Measurements from ENCODE around the gene PTMS.

DNA sequence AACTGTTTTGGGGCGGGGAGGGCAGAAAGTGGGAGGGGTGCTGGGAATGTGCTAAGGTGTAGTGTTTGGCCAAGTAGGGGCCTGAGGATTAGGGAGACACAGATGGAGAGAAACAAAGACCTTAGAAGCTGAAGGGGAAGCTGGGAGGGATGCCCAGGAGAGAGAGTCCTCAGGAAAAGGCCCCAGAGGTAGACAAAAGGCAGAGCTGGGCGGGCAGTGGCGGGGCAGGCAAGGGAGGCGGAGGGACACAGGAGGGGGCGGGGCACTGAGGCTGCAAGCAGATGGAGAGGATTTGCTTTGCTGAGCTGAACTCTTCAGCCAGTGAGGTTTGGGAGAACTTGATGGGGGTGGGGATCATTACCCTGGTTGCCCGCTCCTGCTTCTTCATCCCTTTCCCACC is 2.8 kb downstream of the PTMS start:
- TF ChIP-seq, protein P1, sequence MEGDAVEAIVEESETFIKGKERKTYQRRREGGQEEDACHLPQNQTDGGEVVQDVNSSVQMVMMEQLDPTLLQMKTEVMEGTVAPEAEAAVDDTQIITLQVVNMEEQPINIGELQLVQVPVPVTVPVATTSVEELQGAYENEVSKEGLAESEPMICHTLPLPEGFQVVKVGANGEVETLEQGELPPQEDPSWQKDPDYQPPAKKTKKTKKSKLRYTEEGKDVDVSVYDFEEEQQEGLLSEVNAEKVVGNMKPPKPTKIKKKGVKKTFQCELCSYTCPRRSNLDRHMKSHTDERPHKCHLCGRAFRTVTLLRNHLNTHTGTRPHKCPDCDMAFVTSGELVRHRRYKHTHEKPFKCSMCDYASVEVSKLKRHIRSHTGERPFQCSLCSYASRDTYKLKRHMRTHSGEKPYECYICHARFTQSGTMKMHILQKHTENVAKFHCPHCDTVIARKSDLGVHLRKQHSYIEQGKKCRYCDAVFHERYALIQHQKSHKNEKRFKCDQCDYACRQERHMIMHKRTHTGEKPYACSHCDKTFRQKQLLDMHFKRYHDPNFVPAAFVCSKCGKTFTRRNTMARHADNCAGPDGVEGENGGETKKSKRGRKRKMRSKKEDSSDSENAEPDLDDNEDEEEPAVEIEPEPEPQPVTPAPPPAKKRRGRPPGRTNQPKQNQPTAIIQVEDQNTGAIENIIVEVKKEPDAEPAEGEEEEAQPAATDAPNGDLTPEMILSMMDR (IDR thresholded peaks at IDR 0.05) = no peak
- TF ChIP-seq POLR2A (IDR thresholded peaks at IDR 0.05) = no peak

Measured in adrenal gland (tissue), 5 donors.